Adrenal gland (tissue), 12 donors: ENCODE measurements around the gene PPP2R5C. TPM values are rescaled to one million over a fixed set of nuclear protein-coding genes. Genes with fewer than 3 reads are reported as not detected.
"Not testable (repeated sequence)": the region's sequence is repeated elsewhere in the genome, so short reads cannot be mapped to it uniquely, and the experiment has no call there.

Experiments
- DNase-seq, 7 donors: peaks; one replicate each; pipeline ENCODE4 v3.0.0-alpha.2; 2019 to 2020
- H3K27ac ChIP-seq, 5 donors: fragments of 200-600 bp; sonication (generic) in 4 of 5; 1 replicate in 3 of 5; 2 replicates in 2 of 5; pipeline versions ENCODE4 v1.5.1 to v1.8.0; 2016 to 2020; ENCODE audit warnings: mild to moderate bottlenecking in 1 of 5
- H3K27me3 ChIP-seq: fragments of 200-600 bp; 2 replicates; pipeline ENCODE4 v1.8.0; 2021
- H3K36me3 ChIP-seq, 2 donors: fragments of 200-600 bp; replicated peaks in 1 of 2; 1 replicate in 1 of 2; 2 replicates in 1 of 2; pipeline versions ENCODE4 v1.5.1 to v1.8.0; 2018 to 2022
- H3K4me1 ChIP-seq, 2 donors: fragments of 200-600 bp; replicated peaks in 1 of 2; 1 replicate in 1 of 2; 2 replicates in 1 of 2; pipeline versions ENCODE4 v1.5.1 to v1.8.0; 2018 to 2021
- H3K4me3 ChIP-seq, 4 donors: fragments of 200-600 bp; sonication (generic) in 3 of 4; one replicate each; pipeline ENCODE4 v1.5.1; 2016 to 2018
- H3K9me3 ChIP-seq, 3 donors: fragments of 200-600 bp; sonication (generic) in 1 of 3; replicated peaks in 1 of 3; 1 replicate in 2 of 3; 2 replicates in 1 of 3; pipeline versions ENCODE4 v1.5.1 to v1.8.0; 2016 to 2021
- POLR2A ChIP-seq, 2 donors: fragments of 450-650 bp; IDR thresholded peaks; one replicate each; pipeline ENCODE4 v1.6.1; 2017; ENCODE audit warnings: antibody characterized with exemption in 2 of 2, mild to moderate bottlenecking in 2 of 2, moderate library complexity in 1 of 2
- WGBS, 4 donors: extraction: QIAGEN DNeasy Blood & Tissue Kit in 2 of 4; methylation state at CpG; one replicate each; pipeline versions ENCODE4 v1.1.5 to v1.1.7; 2013 to 2017; 5-methylcytosine and 5-hydroxymethylcytosine counted together
- intact Hi-C, 2 donors: fragments of 100-400 bp; cut with DNase I; formaldehyde crosslinking; loops; one replicate each; pipeline versions ENCODE4 v1.14.1 to v1.15.0; 2022 to 2023
- polyA plus RNA-seq, 3 donors: library from polyadenylated mRNA; stranded (reverse); fragments of 200-250 nt in 2 of 3; fragments of 350-450 nt in 1 of 3; fragmentation: Illumina TruSeq in 1 of 3; extraction: RNeasy Lipid Tissue Mini Kit (QIAGEN cat#74804) in 1 of 3; gene quantifications; one replicate each; pipeline ENCODE4 v1.2.3, GENCODE V29; 2013 to 2014
- total RNA-seq, 9 donors: library from RNA; depleted of rRNA in 4 of 9; stranded (reverse); fragments of >200 nt in 4 of 9; fragments of 120-200 nt in 1 of 9; fragmentation: NEBNext Ultra II Directional in 1 of 9; extraction: Animal tissue kit (Norgen Biotek cat#: 25700) in 1 of 9; gene quantifications; one replicate each; pipeline versions ENCODE4 v1.1.0 to v1.2.4, GENCODE V29; 2013 to 2023
- TF ChIP-seq, protein P1 (sequence below), 6 experiments: fragments of 450-650 bp in 4 of 6; fragments of 200-600 bp in 2 of 6; sonication (generic) in 1 of 6; IDR thresholded peaks; 1 replicate in 5 of 6; 2 replicates in 1 of 6; pipeline versions ENCODE4 v1.5.1 to v1.8.0; 2016 to 2021; ENCODE audit warnings: antibody characterized with exemption in 6 of 6, mild to moderate bottlenecking in 2 of 6, moderate library complexity in 1 of 6
- donor health status: healthy with polysubstance abuse.
- donor health status: Bipolar disorder and iron deficiency.
- donor health status: DM: yes; HTN: yes; CAD: no.
- donor health status: DM: no; HTN: no; CAD: no.
- donor health status: DM: no; HTN: no; CAD: no.
- donor health status: DM: yes; HTN: yes; CAD: no.

Gene PPP2R5C
- total and polyA plus RNA-seq, 12 donors: 66.5 to 216 (median 134) TPM

DNA sequence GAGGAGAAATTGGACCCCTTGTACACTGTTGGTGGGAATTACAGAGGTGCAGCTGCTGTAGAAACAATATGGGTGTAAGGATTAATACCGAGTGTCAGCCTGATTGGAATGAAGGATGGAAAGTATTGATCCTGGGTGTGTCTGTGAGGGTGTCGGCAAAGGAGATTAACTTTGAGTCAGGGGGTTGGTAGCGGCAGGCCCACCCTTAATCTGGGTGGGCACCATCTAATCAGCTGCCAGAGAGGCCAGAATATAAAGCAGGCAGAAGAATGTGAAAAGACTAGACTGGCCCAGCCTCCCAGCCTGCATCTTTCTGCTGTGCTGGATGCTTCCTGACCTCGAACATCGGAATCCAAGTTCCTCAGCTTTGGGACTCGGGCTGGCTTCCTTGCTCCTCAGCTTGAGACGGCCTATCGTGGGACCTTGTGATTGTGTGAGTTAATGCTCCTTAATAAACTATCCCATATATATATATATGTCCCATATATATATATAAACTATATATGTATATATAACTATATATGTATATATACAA is 38.4 kb upstream of the PPP2R5C start:
- Histone ChIP-seq H3K4me3 (no peak overlapping the region), H3K36me3 (no peaks in the 10 kb centered on the region), H3K27me3 (no peaks in the 10 kb centered on the region), H3K27ac (no peak overlapping the region), H3K4me1 (no peaks in the 10 kb centered on the region), H3K9me3 (no peaks in the 10 kb centered on the region)
- DNase-seq: no peak
- intact Hi-C loops: no loop called here
- TF ChIP-seq, protein P1, sequence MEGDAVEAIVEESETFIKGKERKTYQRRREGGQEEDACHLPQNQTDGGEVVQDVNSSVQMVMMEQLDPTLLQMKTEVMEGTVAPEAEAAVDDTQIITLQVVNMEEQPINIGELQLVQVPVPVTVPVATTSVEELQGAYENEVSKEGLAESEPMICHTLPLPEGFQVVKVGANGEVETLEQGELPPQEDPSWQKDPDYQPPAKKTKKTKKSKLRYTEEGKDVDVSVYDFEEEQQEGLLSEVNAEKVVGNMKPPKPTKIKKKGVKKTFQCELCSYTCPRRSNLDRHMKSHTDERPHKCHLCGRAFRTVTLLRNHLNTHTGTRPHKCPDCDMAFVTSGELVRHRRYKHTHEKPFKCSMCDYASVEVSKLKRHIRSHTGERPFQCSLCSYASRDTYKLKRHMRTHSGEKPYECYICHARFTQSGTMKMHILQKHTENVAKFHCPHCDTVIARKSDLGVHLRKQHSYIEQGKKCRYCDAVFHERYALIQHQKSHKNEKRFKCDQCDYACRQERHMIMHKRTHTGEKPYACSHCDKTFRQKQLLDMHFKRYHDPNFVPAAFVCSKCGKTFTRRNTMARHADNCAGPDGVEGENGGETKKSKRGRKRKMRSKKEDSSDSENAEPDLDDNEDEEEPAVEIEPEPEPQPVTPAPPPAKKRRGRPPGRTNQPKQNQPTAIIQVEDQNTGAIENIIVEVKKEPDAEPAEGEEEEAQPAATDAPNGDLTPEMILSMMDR (IDR thresholded peaks at IDR 0.05): no peak
- TF ChIP-seq POLR2A (IDR thresholded peaks at IDR 0.05): no peak
- 87 to 93% (median 91%) methylated on average over 8 of the region's 8 CpGs for WGBS, 4 donors

DNA sequence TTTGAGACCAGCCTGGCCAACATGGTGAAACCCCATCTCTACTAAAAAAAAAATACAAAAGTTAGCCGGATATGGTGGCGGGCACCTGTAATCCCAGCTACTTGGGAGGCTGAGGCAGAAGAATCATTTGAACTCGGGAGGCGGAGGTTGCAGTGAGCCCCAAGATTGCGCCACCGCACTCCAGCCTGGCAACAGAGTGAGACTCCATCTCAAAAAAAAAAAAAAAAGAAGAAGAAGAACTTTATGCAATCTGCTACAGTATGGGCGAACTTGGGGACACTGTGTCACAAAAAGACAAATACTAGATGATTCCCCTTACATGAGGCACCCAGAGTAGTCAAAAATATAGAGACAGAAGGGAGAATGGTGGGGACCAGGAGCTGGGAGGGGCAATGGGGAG is 35.9 kb upstream of the PPP2R5C start:
- not testable (repeated sequence) for DNase-seq

DNA sequence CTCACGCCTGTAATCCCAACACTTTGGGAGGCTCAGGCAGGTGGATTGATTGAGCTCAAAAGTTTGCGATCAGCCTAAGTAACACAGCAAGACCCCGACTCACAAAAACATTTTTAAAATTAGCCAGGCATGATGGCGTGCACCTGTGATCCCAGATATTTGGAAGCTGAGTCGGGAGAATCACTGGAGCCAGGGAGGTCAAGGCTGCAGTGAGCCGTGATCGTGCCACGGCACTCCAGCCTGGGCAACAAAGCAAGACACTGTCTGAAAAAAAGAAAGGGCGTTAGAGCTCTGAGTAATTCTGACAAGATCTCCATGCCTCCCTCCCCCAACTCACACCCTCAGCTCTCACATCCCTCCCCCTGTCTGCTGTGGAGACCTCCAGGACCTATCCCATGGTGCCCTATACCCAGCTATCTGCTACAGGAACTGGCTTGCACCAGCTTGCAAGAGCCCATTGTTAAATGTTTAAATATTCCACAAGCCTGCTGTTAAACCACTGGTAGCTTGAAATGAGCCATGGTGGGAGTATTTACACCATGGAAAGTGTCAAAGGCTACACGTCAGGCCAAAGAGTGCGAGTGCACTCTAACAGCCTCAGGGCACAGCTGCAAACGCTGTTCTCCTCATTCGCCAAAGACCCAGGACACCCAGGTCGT is 35.1 kb upstream of the PPP2R5C start:
- Histone ChIP-seq H3K9me3 (no peaks in the 10 kb centered on the region), H3K4me1 (peaks cover 0 to 5% of the 10 kb centered on the region in 2 donors), H3K27ac (no peak overlapping the region), H3K4me3 (no peak overlapping the region), H3K27me3 (no peaks in the 10 kb centered on the region), H3K36me3 (no peaks in the 10 kb centered on the region)
- intact Hi-C loops: no loop called here
- DNase-seq: no peak
- 62 to 68% (median 65%) methylated on average over 14 of the region's 14 CpGs for WGBS, 4 donors
- TF ChIP-seq POLR2A (IDR thresholded peaks at IDR 0.05): no peak
- TF ChIP-seq, protein P1 (IDR thresholded peaks at IDR 0.05): no peak

More for the DNA sequence above, 35.9 kb upstream of the PPP2R5C start:
- H3K4me1 ChIP-seq, H3K9me3 ChIP-seq, H3K4me3 ChIP-seq, H3K27me3 ChIP-seq, H3K36me3 ChIP-seq, H3K27ac ChIP-seq, intact Hi-C loops: not testable (repeated sequence)
- 84 to 92% (median 90%) methylated on average over 7 of the region's 7 CpGs for WGBS, 4 donors

GRCh38 chr14:101726954-101727302 is 34.6 kb upstream of the PPP2R5C start:
- no peaks in the 10 kb centered on the region for H3K9me3 ChIP-seq
- no peaks in the 10 kb centered on the region for H3K27me3 ChIP-seq
- intact Hi-C loops: no loop called here
- TF ChIP-seq, protein P1 (IDR thresholded peaks at IDR 0.05): no peak
- TF ChIP-seq POLR2A (IDR thresholded peaks at IDR 0.05): no peak
- H3K36me3 ChIP-seq: no peaks in the 10 kb centered on the region
- H3K27ac ChIP-seq: no peak overlapping the region
- DNase-seq: no peak
- no peak overlapping the region for H3K4me3 ChIP-seq
- peaks cover 0 to 8% of the 10 kb centered on the region in 2 donors for H3K4me1 ChIP-seq
- WGBS, 4 donors: 80 to 92% (median 81%) methylated on average over 8 of the region's 8 CpGs
